ENCODE results near the gene GRID1. TPM values are rescaled to one million over a fixed set of nuclear protein-coding genes. Genes with fewer than 3 reads are reported as not detected.

GRID1 gene
- total RNA-seq, 1 donor from 2014 or later: 7.1 TPM

GRCh38 chr10:86162036-86162435 is 204.6 kb downstream of the GRID1 start:
- Histone ChIP-seq H3K4me1 (no peaks in the 10 kb centered on the region), H3K27me3 (no peaks in the 10 kb centered on the region), H3K9me3 (no peaks in the 10 kb centered on the region), H3K36me3 (no peaks in the 10 kb centered on the region), H3K27ac (no peak overlapping the region), H3K4me3 (no peak overlapping the region)
- TF ChIP-seq POLR2AphosphoS5 (IDR thresholded peaks at IDR 0.05; ENCODE audit: insufficient read depth in 1 of 2, low read depth in 1 of 2) (no peak), POLR2A (IDR thresholded peaks at IDR 0.05) (no peak), CTCF (IDR thresholded peaks at IDR 0.05) (no peak)
- DNase-seq (ENCODE audit: extremely low spot score in 2 of 2): no peak
- intact Hi-C loops (cut with DNase I): no loop called here

GRCh38 chr10:86160890-86161585 is 205.6 kb downstream of the GRID1 start:
- Histone ChIP-seq H3K9me3 (no peaks in the 10 kb centered on the region), H3K27me3 (no peaks in the 10 kb centered on the region), H3K27ac (no peak overlapping the region), H3K4me1 (no peaks in the 10 kb centered on the region), H3K4me3 (no peak overlapping the region), H3K36me3 (no peaks in the 10 kb centered on the region)
- no peak for DNase-seq (ENCODE audit: extremely low spot score in 2 of 2)
- intact Hi-C loops (cut with DNase I): no loop called here
- TF ChIP-seq POLR2A (IDR thresholded peaks at IDR 0.05) (no peak), POLR2AphosphoS5 (IDR thresholded peaks at IDR 0.05; ENCODE audit: insufficient read depth in 1 of 2, low read depth in 1 of 2) (no peak), CTCF (IDR thresholded peaks at IDR 0.05) (no peak)

- TF ChIP-seq POLR2A (IDR thresholded peaks at IDR 0.05) (no peak), CTCF (IDR thresholded peaks at IDR 0.05) (no peak)
- H3K4me3 ChIP-seq: no peak overlapping the region
- intact Hi-C loops (cut with DNase I): no loop called here
- no peaks in the 10 kb centered on the region for H3K9me3 ChIP-seq
- H3K27ac ChIP-seq: no peak overlapping the region
- DNase-seq (ENCODE audit: extremely low spot score in 2 of 2): no peak
- no peaks in the 10 kb centered on the region for H3K4me1 ChIP-seq
- no peaks in the 10 kb centered on the region for H3K36me3 ChIP-seq
- no peaks in the 10 kb centered on the region for H3K27me3 ChIP-seq
Observed at GRCh38 chr10:86159797-86160196, 206.8 kb downstream of the GRID1 start.

- TF ChIP-seq POLR2A (IDR thresholded peaks at IDR 0.05) (no peak), POLR2AphosphoS5 (IDR thresholded peaks at IDR 0.05; ENCODE audit: insufficient read depth in 1 of 2, low read depth in 1 of 2) (no peak), CTCF (IDR thresholded peaks at IDR 0.05) (no peak)
- intact Hi-C loops (cut with DNase I): no loop called here
- Histone ChIP-seq H3K27me3 (no peaks in the 10 kb centered on the region), H3K27ac (no peak overlapping the region), H3K36me3 (no peaks in the 10 kb centered on the region), H3K4me3 (no peak overlapping the region), H3K4me1 (no peaks in the 10 kb centered on the region), H3K9me3 (no peaks in the 10 kb centered on the region)
- DNase-seq (ENCODE audit: extremely low spot score in 2 of 2): no peak
Observed at GRCh38 chr10:86155054-86155921, 211.3 kb downstream of the GRID1 start.

- intact Hi-C loops (cut with DNase I): no loop called here
- Histone ChIP-seq H3K9me3 (no peaks in the 10 kb centered on the region), H3K4me3 (no peak overlapping the region), H3K27ac (no peak overlapping the region), H3K4me1 (no peaks in the 10 kb centered on the region), H3K36me3 (no peaks in the 10 kb centered on the region), H3K27me3 (no peaks in the 10 kb centered on the region)
- DNase-seq (ENCODE audit: extremely low spot score in 2 of 2): no peak
- TF ChIP-seq POLR2AphosphoS5 (IDR thresholded peaks at IDR 0.05; ENCODE audit: insufficient read depth in 1 of 2, low read depth in 1 of 2): no peak
- no peak for TF ChIP-seq POLR2A (IDR thresholded peaks at IDR 0.05)
Observed at GRCh38 chr10:86153751-86154150, 212.8 kb downstream of the GRID1 start.
